ENCODE data around the gene SUPT20H.

- no peak for TF ChIP-seq CTCF (IDR thresholded peaks at IDR 0.05)
- no peak for TF ChIP-seq POLR2A (IDR thresholded peaks at IDR 0.05)
Measured at GRCh38 chr13:36992362-36992761, 67.1 kb downstream of the SUPT20H start.

Measured in body of pancreas (tissue), 4 donors.